ENCODE measurements around the gene UFM1. TPM values are rescaled to one million over a fixed set of nuclear protein-coding genes. Genes with fewer than 3 reads are reported as not detected.

The UFM1 gene
- total RNA-seq, 1 donor from 2014 or later: 55.7 TPM

- Mint-ChIP-seq H3K4me3 (no peak overlapping the region), H3K4me1 (no peaks in the 10 kb centered on the region), H3K9me3 (peaks cover 2% of the 10 kb centered on the region), H3K27ac (no peak overlapping the region), H3K27me3 (no peaks in the 10 kb centered on the region), H3K36me3 (ENCODE audit: low read depth) (no peaks in the 10 kb centered on the region)
- POLR2A ChIA-PET: interaction anchor here (0.6 kb wide), 1 partner anchor 226 kb away, joined by 7 read pairs; no protein-coding TSS in a partner anchor
- intact Hi-C loops (cut with micrococcal nuclease): no loop called here
- no peak for TF ChIP-seq CTCF (IDR thresholded peaks at IDR 0.05)
- ATAC-seq (ENCODE audit: low read depth) (no peak), DNase-seq (no peak)
- CTCF ChIA-PET: no interaction called here
Observed at GRCh38 chr13:38316129-38316528, 33.5 kb upstream of the UFM1 start.

GRCh38 chr13:38321654-38322053, 28.0 kb upstream of the UFM1 start:
- CTCF ChIA-PET: no interaction called here
- H3K4me3 Mint-ChIP-seq: no peak overlapping the region
- peaks cover 7% of the 10 kb centered on the region for H3K27me3 Mint-ChIP-seq
- H3K27ac Mint-ChIP-seq: no peak overlapping the region
- DNase-seq: no peak
- no peaks in the 10 kb centered on the region for H3K36me3 Mint-ChIP-seq (ENCODE audit: low read depth)
- H3K4me1 Mint-ChIP-seq: no peaks in the 10 kb centered on the region
- ATAC-seq (ENCODE audit: low read depth): no peak
- peaks cover 2% of the 10 kb centered on the region for H3K9me3 Mint-ChIP-seq
- POLR2A ChIA-PET: no interaction called here
- no peak for TF ChIP-seq CTCF (IDR thresholded peaks at IDR 0.05)
- intact Hi-C loops (cut with micrococcal nuclease): no loop called here

GRCh38 chr13:38325426-38325825, 24.2 kb upstream of the UFM1 start:
- H3K4me3 Mint-ChIP-seq: no peak overlapping the region
- ChIA-PET POLR2A (no interaction called here), CTCF (no interaction called here)
- no peaks in the 10 kb centered on the region for H3K36me3 Mint-ChIP-seq (ENCODE audit: low read depth)
- H3K27ac Mint-ChIP-seq: no peak overlapping the region
- H3K4me1 Mint-ChIP-seq: no peaks in the 10 kb centered on the region
- H3K27me3 Mint-ChIP-seq: peaks cover 7% of the 10 kb centered on the region
- no peaks in the 10 kb centered on the region for H3K9me3 Mint-ChIP-seq
- ATAC-seq (ENCODE audit: low read depth) (no peak), DNase-seq (no peak)
- intact Hi-C loops (cut with micrococcal nuclease): no loop called here
- no peak for TF ChIP-seq CTCF (IDR thresholded peaks at IDR 0.05)

GRCh38 chr13:38328699-38329098, 21.0 kb upstream of the UFM1 start:
- POLR2A ChIA-PET: no interaction called here
- DNase-seq (no peak), ATAC-seq (ENCODE audit: low read depth) (no peak)
- H3K36me3 Mint-ChIP-seq (ENCODE audit: low read depth): no peaks in the 10 kb centered on the region
- no peak overlapping the region for H3K27ac Mint-ChIP-seq
- H3K4me1 Mint-ChIP-seq: no peaks in the 10 kb centered on the region
- TF ChIP-seq CTCF (IDR thresholded peaks at IDR 0.05): no peak
- H3K4me3 Mint-ChIP-seq: no peak overlapping the region
- H3K9me3 Mint-ChIP-seq: no peaks in the 10 kb centered on the region
- peaks cover 7% of the 10 kb centered on the region for H3K27me3 Mint-ChIP-seq
- CTCF ChIA-PET: no interaction called here
- intact Hi-C loops (cut with micrococcal nuclease): no loop called here

- POLR2A ChIA-PET: no interaction called here
- CTCF ChIA-PET: no interaction called here
- no peak for DNase-seq
- ATAC-seq (ENCODE audit: low read depth): no peak
- H3K4me3 Mint-ChIP-seq: no peak overlapping the region
- H3K36me3 Mint-ChIP-seq (ENCODE audit: low read depth): no peaks in the 10 kb centered on the region
- no peak for TF ChIP-seq CTCF (IDR thresholded peaks at IDR 0.05)
- H3K4me1 Mint-ChIP-seq: no peaks in the 10 kb centered on the region
- H3K9me3 Mint-ChIP-seq: no peaks in the 10 kb centered on the region
- H3K27me3 Mint-ChIP-seq: no peaks in the 10 kb centered on the region
- no peak overlapping the region for H3K27ac Mint-ChIP-seq
- intact Hi-C loops (cut with micrococcal nuclease): no loop called here
Observed at GRCh38 chr13:38334845-38335244, 14.8 kb upstream of the UFM1 start.
